Measurements from ENCODE around the gene CTDSP2.

The CTDSP2 gene, protein sequence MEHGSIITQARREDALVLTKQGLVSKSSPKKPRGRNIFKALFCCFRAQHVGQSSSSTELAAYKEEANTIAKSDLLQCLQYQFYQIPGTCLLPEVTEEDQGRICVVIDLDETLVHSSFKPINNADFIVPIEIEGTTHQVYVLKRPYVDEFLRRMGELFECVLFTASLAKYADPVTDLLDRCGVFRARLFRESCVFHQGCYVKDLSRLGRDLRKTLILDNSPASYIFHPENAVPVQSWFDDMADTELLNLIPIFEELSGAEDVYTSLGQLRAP

DNA sequence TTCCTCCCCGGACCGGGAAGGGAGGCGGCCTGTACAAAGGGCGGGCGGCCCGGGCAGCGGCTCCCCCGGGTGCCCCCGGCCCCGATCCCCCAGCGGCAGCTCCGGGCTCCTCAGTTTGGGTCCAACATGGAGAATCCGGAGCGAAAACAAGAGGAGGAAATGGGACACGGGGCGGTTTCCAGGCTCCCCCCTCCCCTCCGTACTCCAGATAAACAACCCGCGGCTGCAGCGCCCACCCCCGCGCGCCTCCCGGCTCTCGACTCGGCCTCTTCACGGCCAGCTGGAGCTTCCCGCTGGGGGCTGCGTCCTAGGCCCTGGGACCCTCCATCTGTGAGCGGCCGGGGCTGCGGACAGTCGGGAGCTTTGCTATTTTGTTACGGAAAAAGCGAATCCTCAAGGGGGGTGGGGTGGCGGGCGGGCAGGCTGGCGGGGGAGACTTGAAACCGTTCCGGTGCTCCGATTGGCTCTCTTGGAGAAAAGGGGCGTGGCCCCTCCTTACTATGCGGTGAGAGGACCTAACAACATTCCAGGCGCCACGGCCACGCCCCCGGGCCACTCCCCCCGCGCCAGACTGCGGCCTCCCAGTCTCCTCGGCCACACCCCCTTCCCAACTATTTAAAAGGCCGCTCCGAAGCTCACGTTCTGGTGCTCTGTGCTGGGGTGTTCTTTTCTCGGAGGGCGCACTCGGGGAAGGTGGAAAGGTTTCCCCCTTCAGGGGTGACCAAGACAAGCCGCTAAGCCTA, at the start of gene CTDSP2:
CTDSP2 (minus strand) TSS at position 153 of the 743 bp plus-strand sequence. CDS start 294 bp downstream, outside the sequence.
- peak; percentile 99 for DNase-seq (ENCODE audit: low read depth)
- peak within 1 kb of the TSS; percentile 98 for H3K4me3 ChIP-seq (replicated peaks; ENCODE audit: low read depth, low read length)
- TF ChIP-seq, protein P1, sequence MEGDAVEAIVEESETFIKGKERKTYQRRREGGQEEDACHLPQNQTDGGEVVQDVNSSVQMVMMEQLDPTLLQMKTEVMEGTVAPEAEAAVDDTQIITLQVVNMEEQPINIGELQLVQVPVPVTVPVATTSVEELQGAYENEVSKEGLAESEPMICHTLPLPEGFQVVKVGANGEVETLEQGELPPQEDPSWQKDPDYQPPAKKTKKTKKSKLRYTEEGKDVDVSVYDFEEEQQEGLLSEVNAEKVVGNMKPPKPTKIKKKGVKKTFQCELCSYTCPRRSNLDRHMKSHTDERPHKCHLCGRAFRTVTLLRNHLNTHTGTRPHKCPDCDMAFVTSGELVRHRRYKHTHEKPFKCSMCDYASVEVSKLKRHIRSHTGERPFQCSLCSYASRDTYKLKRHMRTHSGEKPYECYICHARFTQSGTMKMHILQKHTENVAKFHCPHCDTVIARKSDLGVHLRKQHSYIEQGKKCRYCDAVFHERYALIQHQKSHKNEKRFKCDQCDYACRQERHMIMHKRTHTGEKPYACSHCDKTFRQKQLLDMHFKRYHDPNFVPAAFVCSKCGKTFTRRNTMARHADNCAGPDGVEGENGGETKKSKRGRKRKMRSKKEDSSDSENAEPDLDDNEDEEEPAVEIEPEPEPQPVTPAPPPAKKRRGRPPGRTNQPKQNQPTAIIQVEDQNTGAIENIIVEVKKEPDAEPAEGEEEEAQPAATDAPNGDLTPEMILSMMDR (IDR thresholded peaks at IDR 0.05; ENCODE audit: low read length, missing control alignments), result no peak

DNA sequence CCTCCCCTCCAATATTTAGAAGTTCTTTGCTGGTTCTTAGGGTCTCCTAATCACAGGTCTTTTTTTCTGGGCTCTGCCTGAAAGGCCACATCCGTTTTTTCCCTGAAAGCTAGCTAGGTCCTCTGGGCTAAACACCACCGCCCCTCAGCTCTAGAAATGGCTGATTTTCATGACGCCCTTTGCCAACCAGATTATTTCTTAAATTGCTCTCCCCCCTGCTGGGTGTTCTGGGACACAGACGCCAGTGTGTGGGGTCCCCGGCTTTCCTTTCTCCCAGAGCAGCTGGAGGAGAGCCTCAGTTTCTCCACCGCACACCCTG, 49.5 kb upstream of the CTDSP2 start:
- TF ChIP-seq, protein P1 (IDR thresholded peaks at IDR 0.05; ENCODE audit: low read length, missing control alignments), result no peak
- H3K4me3 ChIP-seq (replicated peaks; ENCODE audit: low read depth, low read length), result peak overlapping the region; percentile 32
- peak; percentile 45 for DNase-seq (ENCODE audit: low read depth)

DNA sequence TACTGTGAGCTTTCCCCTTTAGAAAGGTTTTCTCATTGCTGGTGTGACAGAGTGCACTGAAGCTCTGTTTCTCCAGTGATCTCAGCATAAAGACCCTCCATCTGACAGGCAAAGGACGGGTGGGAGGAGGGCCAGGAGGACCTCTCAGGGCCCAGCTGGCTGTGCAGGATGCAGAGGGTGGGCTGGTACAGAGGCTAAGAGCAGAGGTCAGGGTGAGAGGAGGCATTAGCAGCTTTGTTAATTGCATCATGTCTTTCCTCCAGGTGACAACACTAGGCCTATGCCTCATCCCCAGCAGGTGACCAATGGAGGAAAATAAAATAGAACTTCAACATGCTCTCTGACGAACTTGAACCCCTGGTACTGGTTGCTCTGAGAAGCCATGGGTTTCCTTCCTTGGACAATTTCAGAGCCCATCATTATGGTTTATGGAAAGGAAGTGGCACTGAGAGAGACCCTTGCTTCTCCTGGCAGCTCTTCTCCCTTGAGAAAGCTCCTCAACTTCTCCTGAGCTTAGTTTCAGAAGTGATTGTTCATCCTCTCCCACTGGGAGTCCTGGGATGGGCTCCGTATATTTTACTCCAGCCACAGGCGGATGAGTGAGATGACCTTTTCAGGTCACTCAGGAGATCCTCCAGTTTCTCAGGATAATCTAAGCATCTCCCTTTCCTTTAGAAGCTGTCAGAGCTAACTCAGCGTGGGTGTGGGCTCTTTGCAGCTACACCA, 49.0 kb upstream of the CTDSP2 start:
- DNase-seq (ENCODE audit: low read depth), result no peak
- no peak overlapping the region for H3K4me3 ChIP-seq (replicated peaks; ENCODE audit: low read depth, low read length)
- TF ChIP-seq, protein P1 (IDR thresholded peaks at IDR 0.05; ENCODE audit: low read length, missing control alignments), result no peak

DNA sequence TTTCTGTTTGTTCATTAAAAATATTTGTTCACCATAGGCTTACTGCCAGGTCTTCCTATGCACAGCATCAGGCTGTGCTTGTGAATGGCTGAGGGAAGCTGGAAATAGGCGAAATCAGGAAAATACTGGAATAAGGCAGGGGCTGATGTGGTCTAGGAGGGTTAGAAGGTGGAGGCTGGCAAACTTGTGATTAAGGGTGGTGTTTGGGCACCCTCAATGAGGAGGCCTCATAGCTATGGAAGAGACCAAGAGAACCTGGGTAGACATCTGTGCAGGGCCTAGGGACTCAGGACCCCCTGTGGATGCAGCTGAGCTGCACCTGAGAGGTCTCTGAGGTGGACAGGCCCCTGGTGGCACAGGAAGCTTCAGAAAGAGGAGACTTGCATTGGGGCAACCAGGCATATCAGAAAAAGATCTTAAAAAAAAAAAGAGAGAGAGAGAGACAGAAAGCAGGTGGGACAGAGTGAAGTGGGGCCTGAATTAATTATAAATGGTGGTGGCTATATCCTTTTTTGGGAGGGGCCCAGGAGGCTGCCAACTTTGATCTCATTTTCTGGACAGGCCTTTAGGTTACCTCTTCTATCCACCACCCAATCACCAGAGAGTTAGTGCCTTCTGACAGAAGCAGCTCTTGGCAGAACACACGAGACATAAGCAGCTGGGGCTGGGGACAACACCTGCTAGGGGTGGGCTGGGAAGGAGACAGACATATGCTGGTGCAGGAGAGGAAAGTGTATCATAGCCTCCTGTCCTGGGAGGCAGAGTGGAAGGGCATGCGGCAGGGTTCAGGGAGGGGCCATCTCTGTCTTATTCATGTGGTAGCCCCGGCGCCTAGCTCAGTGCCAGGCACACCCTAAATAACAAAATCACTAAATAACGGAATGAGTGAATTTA, 48.1 kb upstream of the CTDSP2 start:
- no peak for DNase-seq (ENCODE audit: low read depth)
- H3K4me3 ChIP-seq (replicated peaks; ENCODE audit: low read depth, low read length), result peak overlapping the region; percentile 35

DNA sequence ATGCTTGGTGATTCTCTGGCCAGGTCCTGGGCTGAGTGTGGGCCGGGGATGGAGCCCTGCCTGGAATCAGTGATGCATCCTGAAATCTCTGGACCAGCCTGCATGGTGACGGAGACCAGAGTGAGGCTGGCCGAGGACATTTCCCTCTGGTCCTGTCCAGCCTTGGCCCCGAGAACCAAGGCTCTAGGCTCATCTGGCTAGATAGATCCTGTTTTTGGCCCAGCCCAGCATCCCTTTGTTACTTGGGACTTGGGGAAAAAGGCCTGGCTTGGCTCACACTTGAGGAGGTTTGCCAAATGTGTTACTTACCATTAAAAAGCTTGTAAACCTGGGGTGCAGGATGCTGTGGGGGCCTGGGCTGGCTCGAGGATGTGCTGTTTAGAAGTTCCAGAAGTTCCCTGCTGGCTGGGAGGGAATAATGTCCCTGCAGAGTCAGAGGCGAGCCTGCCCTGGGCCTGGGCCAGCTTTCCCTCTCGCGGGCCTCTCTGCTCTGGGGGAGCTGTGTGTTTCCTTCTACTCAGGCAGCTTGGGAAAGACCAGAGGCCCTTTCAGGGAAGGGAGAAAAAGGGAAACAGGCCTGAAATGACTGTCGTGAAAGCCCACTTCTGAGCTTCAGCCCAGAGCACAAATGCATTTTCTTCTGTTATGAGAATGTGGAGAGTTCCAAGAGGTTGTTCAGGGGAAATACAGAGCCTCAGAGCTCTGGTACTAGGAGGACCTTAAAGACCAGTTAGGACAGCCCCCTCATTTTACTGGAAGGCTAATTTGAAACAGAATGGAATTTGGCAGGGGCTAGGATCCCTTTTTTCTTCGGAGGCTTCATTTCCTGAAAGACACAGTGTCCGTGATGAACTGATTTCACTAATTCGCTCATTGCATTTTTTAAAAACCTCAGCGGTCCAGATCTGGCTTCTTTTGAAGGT, 47.2 kb upstream of the CTDSP2 start:
- peak; percentile 97 for DNase-seq (ENCODE audit: low read depth)

More for the DNA sequence above, 48.1 kb upstream of the CTDSP2 start:
- TF ChIP-seq, protein P1 (IDR thresholded peaks at IDR 0.05; ENCODE audit: low read length, missing control alignments), result no peak

More for the DNA sequence above, 47.2 kb upstream of the CTDSP2 start:
- H3K4me3 ChIP-seq (replicated peaks; ENCODE audit: low read depth, low read length), result peak overlapping the region; percentile 35
- TF ChIP-seq, protein P1 (IDR thresholded peaks at IDR 0.05; ENCODE audit: low read length, missing control alignments), result no peak

Measured in fibroblast of pulmonary artery (primary cell).